Activated CD8-positive, alpha-beta memory T cell treated with anti-CD3 and anti-CD28 coated beads, Interleukin-2, amount 50 U/mL, for 4 hours (primary cell): ENCODE data around the gene CREB3L4.
"Not testable (repeated sequence)": the region's sequence is repeated elsewhere in the genome, so short reads cannot be mapped to it uniquely, and the experiment has no call there.

Experiments used
- DNase-seq: peaks from one replicate; pipeline ENCODE4 v3.0.0-alpha.2; 2020

The CREB3L4 gene

GRCh38 chr1:153990468-153991150 is 22.9 kb downstream of the CREB3L4 start, which contains the start of gene RPS27:
RPS27 (plus strand) TSS chr1:153990762; CDS start chr1:153990797, 35 bp downstream.
- DNase-seq: peak; percentile 78

DNA sequence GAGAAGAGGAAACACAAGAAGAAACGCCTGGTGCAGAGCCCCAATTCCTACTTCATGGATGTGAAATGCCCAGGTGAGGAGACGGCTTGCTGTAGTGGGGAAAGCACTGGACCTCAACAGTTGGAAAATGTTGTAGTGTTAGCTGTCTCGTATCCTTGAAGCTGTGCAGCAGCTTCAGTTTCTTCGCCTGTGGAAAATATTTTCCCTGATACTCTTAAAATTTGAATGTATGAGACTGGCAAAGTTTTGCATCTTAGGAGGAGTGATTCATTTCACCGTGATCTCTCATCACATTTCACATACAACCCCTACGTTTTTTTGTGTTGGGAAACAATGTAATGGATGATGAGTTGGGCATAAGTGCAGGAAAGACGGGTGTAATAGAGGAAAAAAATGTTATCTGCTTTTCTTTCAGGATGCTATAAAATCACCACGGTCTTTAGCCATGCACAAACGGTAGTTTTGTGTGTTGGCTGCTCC is 23.5 kb downstream of the CREB3L4 start:
- DNase-seq: no peak

GRCh38 chr1:153991806-153992205 is 24.1 kb downstream of the CREB3L4 start:
- DNase-seq: no peak

DNA sequence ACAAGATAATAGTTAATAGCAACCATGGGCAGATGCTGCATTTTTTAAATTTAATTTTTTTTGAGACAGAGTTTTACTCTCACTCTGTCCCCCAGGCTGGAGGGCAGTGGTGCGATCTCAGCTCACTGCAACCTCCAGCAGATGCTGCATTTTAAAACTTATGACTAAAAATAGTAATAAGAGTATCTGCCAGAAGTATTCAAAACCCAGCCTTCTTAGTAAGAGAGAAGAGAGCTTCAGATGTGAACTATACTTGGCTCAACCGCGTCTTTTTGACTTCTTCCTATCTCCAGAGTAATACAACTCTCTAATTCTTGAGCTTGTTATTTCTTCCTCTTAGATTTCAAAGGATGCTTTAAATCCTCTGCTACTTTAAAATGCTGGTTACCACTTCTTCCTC is 27.5 kb downstream of the CREB3L4 start:
- DNase-seq: no peak

GRCh38 chr1:153995640-153996039 is 27.9 kb downstream of the CREB3L4 start:
- no peak for DNase-seq

- not testable (repeated sequence) for DNase-seq
Measured at GRCh38 chr1:153996882-153997281, 29.2 kb downstream of the CREB3L4 start.

- no peak for DNase-seq
Measured at GRCh38 chr1:154000420-154000819, 32.7 kb downstream of the CREB3L4 start.

DNA sequence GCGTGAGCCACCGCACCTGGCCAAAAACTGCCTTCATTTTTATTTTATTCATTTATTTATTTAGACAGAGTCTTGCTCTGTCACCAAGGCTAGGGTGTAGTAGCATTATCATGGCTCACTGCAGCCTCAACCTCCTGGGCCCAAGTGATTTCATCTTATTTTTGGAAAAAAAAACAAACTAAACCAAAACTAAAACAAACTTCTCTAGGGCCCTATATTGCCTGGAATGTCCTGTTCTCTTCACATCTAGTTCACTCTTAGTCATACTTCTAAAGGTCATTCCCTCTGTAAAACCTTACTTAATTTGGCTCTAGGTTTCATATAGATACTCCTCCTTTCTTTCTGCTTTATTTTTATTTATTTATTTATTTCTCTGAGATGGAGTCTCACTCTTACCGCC is 38.4 kb downstream of the CREB3L4 start:
- DNase-seq: no peak

- DNase-seq: no peak
Measured at GRCh38 chr1:154012129-154012528, 44.4 kb downstream of the CREB3L4 start.

DNA sequence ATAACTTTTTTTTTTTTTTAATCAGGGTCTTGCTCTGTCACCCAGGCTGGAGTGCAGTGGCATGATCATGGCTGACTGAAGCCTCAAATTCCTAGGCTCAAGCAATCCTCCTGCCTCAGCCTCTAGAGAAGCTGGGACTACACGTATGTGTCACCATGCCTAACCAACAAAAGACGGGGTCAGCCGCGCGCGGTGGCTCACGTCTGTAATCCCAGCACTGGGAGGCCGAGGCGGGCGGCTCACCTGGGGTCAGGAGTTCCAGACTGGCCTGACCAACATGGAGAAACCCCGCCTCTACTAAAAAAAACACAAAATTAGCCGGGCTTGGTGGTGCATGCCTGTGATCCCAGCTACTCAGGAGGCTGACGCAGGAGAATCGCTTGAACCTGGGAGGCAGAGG is 44.8 kb downstream of the CREB3L4 start:
- DNase-seq: not testable (repeated sequence)

DNA sequence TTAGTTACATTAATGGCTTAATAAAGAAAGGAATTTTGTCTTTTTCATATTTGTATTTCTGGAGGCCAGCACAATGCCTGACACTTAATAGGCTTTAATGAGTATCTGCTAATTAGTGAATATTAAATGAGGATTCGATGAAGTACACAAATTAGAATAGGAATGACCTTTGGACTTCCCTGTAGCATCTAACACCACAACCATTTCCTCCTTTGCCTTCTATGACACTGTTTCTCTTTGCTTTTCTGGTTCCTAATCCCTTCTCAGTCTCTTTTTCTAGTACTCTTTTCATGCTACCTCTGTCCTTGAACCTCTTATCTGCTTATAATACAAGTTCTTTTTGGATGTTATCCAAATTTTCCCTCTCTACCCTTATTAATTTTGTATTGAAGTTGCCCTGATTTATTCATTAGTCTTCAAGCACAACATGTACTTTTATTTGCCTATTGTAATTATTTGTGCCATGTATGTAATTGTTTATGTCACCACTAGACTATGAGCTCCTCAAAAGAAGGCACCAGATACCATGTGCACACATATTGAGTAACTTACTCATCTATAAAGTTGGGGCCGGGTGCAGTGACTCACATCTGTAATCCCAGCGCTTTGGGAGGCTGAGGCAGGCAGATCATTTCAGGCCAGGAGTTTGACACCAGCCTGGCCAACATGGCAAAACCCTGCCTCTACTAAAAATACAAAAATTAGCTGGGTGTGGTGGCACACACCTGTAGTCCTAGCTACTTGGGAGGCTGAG is 46.6 kb downstream of the CREB3L4 start:
- no peak for DNase-seq

- no peak for DNase-seq
Measured at GRCh38 chr1:154019269-154019668, 51.6 kb downstream of the CREB3L4 start.

DNA sequence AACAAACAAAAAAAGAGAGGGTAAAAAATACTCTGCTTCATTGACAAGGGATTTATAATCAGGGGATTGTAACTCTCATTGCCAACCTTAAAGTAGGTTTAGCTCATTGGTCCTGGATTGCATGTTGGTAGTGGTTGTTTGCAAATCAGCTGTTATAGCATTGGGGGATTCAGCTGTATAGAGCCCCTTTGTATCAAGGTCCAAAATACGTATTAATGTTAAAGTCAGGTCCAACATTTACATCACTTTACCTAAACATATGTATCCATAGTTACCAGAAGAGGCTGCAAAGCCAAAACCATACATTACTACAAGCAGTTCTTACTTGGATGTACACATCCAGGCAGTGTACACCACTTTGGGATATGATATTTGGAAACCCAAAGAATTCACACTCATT is 52.2 kb downstream of the CREB3L4 start:
- DNase-seq: no peak
